Measurements from ENCODE around the gene CDAN1. TPM values are rescaled to one million over a fixed set of nuclear protein-coding genes. Genes with fewer than 3 reads are reported as not detected.
A peak's percentile ranks its signal among the peaks of the same experiment; 100 is the strongest.
"Not testable (repeated sequence)": the region's sequence is repeated elsewhere in the genome, so short reads cannot be mapped to it uniquely, and the experiment has no call there.

Gene CDAN1
- total RNA-seq, 1 experiment from 2014 or later, result 8.2 TPM

DNA sequence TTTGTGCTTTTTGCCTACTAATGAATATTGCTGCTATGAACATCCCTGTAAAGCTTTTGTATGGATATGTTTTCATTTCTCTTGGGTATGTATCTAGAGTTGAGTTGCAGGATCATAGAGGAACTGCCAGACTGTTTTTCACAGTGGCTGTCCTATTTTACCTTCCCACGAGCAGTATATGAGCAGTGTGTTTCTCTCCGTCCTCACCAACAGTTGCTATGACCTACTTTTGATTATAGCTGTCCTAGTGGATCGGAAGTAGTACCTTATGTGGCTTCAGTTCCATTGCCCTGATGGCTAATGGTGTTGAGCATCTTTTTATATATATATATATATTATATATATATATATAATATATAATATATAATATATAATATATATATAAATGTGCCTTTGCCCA, 25.2 kb downstream of the CDAN1 start:
- DNase-seq (ENCODE audit: low spot score), result no peak

DNA sequence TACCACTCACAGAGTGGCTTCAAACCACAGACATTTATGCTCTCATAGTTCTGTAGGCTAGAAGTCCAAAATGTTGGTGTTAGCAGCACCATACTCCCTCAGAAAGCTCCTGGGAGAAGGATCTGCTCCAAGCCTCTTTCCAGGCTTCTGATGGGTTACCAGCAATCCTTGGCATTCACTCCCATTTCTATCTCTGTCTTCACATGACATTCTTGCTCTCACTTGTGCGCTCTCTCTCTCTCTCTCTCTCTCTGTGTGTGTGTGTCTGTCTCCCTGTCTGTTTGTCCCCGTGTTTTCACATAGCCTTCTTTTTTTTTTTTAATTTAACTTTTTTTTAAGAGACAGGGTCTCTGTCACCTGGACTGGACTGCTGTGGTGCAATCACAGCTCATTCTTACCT, 26.3 kb downstream of the CDAN1 start:
- no peak for DNase-seq (ENCODE audit: low spot score)

DNA sequence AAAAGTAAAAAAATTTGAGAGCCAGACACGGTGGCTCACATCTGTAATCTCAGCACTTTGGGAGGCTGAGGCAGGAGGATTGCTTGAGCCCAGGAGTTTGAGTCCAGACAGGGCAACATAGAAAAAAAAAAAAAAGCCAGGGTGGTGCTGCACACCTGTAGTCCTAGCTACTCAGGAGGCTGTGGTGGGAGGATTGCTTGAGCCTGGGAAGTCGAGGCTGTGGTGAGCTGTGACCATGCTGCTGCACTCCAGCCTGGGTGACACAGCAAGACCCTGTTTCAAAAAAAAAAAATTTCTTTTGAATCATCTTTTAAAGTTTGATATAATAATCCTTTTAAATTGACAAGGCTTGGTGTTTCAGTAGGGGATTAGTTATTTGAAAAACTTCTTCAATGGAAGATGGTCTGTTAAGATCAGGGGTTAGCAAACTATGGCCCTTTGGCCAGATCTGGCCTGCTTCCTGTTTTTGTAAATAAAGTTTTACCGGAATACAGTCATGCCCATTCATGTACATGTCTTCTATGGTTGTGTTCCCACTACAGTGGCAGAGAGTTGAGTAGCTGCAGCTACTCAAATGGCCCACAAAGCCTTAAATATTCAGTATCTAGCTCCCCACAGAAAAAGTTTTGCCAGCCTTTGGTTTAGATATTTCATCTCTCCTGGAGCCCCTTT, 28.9 kb downstream of the CDAN1 start:
- no peak for DNase-seq (ENCODE audit: low spot score)

DNA sequence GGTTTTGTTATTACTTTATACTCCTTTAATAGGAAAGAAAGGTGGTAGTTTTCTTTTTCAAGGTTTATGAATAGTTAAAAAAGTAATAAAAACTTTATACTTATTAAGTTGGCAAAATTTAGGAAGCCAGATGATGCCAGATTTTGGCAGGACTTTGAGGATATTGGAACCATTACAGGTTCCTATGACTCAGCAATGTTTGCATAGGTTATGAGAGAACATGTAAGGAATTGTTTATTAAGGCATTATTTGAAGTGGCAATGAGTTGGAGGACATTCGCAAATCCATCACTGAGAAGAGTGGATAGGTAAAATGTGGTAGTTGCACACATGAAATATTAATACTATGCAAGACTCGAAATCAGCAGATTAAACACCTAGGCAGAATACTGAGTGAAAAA, 29.9 kb downstream of the CDAN1 start:
- DNase-seq (ENCODE audit: low spot score), result no peak

DNA sequence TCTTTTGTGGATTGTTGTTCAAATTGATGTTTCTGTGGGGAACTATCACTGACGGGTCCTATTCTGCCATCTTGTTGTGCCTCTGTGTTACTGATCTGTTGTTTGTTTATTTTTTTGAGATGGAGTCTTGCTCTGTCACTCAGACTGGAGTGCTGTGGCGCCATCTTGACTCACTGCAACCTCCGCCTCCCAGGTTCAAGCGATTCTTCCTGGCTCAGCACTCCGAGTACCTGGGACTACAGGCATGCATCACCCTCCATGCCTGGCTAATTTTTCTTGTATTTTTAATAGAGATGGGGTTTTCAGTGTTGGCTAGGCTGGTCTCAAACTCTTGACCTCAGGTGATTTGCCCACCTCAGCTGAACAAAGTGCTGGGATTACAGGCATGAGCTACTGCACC, 31.6 kb downstream of the CDAN1 start:
- DNase-seq (ENCODE audit: low spot score), result no peak

DNA sequence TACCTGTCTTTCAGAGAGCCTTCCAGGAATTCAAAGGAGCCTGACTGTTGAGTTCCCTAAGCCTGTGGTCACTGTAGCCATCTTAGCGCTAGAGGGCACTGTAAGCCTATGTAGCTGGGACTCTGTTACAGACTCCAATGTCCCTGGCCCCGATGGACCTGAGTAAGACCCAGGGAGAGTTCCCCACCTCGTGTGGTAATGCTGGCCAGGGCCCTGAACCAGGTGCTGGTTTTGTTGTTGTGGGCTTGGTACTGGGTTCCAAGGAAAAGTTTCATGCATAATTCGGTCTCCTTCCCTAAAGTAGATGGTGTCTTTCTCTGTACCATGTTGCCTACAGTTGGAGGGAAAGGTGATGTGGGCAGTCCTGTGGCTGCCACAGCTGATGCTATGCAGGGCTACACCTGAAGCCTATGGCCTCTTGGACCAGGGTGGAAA, 32.4 kb downstream of the CDAN1 start:
- peak; percentile 61 for DNase-seq (ENCODE audit: low spot score)

DNA sequence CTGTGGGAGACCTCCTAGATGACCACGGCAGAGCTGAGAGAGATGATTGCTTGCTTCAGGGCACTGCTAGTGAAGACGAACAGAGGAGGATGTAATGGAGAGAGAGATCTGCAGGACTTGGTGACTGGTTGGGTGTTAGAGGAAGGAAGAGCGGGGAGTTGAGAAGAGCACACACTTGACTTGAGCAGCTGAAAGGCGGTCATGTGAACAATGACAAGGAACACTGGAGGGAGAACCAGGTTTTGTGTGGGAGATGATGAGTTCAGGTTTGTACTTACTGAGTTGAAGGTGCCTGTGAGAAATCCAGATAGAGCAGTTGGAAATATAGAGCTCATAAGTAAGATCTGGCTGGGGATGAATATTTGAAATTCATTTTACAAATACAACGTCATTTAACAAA, 40.3 kb downstream of the CDAN1 start:
- DNase-seq (ENCODE audit: low spot score), result no peak

DNA sequence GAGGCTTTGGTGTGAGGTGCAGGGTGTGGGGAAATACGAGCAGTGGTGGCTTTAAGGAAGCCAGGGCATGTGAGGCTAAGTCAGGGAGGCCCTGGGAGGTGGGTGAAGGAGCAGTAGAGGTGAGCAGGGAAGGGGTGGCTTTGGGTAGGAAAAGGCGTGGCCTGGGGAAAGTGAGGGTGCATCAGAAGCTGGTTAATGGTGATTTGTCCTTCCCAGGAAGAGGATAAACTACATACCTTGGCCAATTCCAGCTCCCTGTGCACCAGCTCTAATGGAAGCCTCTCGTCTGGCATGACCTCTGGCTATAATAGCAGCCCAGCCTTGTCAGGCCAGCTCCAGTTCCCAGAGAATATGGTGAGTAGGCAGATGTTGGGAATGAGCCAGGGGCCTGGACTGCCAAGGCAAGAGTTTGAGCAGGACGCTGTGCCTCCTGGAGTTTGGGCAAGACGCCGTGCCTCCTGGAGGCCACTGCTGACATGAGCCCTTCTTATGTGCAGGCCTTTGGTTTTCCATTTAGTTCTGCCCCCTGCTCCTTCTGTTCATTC, 41.3 kb downstream of the CDAN1 start:
- DNase-seq (ENCODE audit: low spot score), result no peak

DNA sequence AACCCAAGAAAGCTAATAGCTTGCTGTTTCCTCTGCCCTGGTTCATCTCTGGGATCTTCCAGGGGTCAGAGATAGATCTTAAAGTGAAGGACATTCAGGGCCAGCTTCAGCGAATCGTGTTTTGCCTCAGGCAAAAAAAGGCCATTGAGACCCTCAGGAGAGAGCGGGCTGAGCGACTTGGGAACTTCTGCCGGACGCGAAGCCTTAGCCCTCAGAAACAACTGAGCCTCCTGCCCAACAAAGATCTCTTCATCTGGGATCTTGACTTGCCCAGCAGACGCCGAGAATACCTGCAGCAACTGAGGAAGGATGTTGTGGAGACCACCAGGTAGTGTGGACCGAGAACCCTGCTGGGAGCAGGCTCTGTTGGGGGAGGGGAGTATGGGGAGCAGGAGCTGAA, 42.5 kb downstream of the CDAN1 start:
- DNase-seq (ENCODE audit: low spot score), result no peak

DNA sequence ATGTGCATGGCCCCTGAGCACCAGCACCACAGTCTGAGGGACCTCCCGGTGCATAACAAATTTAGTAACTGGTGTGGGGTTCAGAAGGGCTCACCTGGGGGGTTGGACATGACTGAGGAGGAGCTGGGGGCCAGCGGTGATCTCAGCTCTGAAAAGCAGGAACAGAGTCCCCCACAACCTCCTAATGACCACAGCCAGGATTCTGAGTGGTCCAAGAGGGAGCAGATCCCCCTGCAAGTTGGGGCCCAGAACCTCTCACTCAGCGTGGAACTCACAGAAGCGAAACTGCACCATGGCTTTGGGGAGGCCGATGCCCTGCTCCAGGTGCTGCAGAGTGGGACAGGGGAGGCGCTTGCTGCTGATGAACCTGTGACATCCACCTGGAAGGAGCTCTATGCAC, 43.0 kb downstream of the CDAN1 start:
- no peak for DNase-seq (ENCODE audit: low spot score)

DNA sequence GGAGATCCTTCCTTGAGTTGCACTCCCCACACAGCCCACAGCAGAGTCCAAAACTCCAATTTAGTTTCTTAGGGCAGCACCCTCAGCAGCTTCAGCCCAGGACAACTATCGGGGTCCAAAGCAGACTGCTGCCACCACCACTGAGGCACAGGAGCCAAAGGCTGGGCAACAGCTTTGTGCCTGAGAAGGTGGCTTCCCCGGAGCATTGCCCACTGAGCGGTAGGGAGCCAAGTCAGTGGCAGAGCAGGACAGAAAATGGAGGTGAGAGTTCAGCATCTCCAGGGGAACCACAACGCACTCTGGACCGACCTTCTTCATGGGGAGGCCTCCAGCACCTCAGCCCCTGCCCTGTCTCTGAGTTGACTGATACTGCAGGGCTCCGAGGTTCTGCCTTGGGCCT, 43.4 kb downstream of the CDAN1 start:
- no peak for DNase-seq (ENCODE audit: low spot score)

DNA sequence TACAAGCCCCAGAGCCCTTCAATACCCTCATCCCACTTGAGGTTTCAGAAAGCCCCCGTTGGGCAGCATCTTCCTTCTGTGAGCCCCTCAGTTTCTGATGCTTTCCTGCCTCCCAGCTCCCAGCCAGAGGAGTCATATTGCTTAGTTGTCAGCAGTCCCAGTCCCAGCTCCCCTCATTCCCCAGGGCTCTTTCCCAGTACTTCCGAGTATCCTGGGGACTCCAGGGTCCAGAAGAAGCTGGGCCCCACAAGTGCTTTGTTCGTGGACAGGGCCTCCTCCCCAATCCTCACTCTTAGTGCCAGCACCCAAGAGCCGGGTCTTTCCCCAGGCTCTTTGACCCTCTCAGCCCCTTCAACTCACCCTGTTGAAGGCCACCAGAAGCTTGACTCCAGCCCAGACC, 43.9 kb downstream of the CDAN1 start:
- no peak for DNase-seq (ENCODE audit: low spot score)

DNA sequence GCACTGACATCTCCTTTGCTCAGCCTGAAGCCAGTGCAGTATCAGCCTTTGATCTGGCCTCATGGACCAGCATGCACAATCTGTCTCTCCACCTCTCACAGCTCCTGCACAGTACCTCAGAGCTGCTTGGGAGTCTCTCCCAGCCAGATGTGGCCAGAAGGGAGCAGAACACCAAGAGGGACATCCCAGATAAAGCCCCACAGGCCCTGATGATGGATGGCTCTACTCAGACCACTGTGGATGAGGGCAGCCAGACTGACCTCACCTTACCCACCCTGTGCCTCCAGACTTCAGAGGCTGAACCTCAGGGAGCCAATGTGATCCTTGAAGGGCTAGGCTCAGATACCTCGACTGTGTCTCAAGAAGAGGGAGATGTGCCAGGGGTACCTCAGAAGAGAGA, 44.4 kb downstream of the CDAN1 start:
- no peak for DNase-seq (ENCODE audit: low spot score)

DNA sequence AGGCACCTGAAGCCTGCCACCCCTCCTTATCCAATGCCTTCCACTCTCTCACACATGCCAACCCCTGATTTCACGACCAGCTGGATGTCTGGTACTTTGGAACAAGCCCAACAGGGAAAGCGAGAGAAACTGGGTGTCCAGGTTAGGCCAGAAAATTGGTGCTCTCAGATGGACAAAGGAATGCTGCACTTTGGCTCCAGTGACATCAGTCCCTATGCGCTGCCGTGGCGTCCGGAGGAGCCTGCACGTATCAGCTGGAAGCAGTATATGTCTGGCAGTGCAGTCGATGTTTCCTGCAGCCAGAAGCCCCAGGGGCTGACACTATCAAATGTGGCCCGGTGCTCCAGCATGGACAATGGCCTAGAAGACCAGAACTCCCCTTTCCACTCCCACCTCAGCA, 45.2 kb downstream of the CDAN1 start:
- DNase-seq (ENCODE audit: low spot score), result no peak

DNA sequence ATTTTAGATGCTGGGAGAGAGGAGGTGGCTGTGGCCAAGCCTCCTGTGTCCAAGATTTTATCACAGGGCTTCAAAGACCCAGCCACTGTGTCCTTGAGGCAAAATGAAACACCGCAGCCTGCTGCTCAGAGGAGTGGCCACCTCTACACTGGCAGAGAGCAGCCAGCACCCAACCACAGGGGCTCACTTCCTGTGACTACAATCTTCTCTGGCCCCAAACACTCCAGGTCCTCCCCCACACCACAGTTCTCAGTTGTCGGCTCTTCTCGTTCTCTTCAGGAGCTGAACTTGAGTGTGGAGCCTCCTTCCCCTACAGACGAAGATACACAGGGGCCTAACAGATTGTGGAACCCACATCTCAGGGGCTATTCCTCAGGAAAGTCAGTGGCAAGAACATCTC, 45.6 kb downstream of the CDAN1 start:
- DNase-seq (ENCODE audit: low spot score), result no peak

DNA sequence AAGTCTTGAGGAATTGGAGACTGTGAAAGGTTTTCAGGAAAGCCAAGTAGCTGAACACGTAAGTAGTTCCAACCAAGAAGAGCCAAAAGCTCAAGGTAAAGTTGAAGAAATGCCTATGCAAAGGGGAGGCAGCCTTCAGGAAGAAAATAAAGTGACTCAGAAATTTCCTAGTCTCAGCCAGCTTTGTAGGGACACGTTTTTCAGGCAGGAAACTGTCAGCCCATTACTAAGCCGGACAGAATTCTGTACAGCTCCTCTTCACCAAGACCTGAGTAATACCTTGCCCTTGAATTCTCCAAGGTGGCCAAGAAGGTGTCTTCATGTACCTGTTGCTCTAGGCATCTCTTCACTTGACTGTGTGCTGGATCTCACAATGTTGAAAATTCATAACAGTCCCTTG, 48.6 kb downstream of the CDAN1 start:
- no peak for DNase-seq (ENCODE audit: low spot score)

DNA sequence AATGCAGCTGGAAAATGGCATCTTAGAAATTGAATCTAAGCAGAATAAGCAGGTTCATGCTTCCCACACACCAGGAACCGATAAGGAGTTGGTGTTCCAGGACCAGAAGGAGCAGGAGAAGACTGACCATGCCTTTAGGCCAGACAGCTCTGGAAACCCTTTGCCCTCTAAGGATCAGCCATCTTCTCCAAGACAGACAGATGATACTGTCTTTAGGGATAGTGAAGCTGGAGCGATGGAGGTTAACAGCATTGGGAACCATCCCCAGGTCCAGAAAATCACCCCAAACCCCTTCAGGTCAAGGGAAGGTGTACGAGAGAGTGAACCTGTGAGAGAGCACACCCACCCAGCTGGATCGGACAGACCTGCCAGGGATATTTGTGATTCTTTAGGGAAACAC, 49.2 kb downstream of the CDAN1 start:
- DNase-seq (ENCODE audit: low spot score), result no peak

DNA sequence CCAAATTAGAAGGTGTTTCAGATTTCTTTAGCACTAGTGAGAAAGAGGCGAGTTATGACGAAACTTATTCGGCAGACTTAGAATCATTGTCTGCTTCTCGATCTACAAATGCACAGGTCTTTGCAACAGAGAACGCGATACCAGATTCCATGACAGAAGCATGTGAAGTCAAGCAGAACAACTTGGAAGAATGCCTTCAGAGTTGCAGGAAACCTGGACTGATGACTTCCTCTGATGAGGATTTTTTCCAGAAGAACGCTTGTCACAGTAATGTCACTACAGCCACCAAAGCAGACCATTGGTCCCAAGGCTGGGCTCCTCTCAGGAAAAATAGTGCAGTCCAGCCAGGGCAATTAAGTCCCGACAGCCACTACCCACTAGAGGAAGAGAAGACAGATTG, 50.6 kb downstream of the CDAN1 start:
- DNase-seq (ENCODE audit: low spot score), result no peak

DNA sequence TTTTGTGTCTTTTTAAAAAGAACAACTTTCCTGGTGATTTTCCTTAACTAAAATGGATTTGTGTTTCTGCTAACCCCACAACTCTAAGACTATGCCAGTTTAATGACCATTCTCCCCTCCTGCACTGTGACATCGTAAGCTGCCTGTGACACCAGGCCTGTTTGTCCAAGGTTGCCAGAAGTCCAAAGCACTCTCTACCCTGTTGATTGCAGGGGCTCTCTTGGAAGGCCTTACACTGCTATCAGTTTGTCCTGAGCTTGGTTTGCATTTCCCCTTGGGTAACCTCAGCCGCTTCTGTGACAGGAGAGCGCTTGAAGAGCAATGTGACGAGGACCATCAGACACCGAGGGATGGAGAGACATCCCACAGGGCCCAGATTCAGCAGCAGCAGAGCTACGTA, 55.8 kb downstream of the CDAN1 start:
- no peak for DNase-seq (ENCODE audit: low spot score)

DNA sequence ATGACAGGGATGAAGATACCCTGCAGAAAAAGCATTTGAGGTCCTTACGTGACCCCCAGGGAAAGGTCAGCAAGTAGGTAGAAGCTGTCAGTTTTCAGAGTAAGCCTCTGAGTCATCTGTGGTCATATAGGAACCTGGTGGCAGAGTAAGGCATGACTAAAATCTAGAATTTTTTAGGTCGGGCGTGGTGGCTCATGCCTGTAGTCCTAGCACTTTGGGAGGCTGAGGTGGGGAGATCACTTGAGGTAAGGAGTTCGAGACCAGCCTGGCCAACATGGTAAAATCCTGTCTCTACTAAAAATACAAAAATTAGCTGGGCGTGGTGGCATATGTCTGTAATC, 56.8 kb downstream of the CDAN1 start:
- not testable (repeated sequence) for DNase-seq (ENCODE audit: low spot score)

DNA sequence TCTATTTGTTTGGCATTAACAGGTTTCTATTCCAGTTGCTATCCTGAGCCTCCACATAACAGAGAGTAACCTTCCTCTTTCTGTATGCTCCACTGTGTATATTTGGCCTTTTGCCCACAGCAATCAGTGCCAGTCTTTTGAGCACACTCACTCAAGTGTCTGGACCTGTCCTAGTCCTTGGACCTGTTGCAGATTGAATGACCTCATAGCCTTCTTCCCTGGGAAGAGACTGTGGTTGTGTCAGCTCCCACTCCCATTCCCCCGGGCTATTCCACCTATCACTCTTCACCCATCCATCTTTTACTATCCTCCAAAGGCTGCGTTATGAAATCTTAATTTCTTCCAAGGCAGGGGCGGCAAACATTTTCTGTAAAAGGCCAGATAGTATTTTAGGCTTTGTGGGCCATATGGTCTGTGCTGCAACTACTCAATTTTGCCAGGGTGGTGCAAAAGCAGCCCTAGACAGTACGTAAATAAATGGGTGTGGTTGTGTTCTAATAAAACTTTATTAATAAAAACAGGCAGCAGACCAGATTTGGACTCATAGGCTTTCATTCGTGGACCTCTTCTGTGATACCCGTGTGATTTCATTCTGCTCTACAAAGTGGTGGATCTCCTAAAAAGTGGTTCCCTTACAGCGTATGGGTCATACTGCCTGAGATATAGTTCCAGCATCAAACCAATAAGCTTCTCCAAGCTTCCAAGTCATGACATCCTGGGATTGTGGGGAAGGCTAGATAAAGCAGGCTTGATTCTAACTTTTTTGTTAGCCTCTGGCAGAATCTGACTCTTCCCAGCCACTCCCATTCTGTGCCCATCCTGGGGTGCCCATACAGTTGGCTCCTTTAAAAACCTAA, 57.4 kb downstream of the CDAN1 start:
- peak; percentile 7 for DNase-seq (ENCODE audit: low spot score)

DNA sequence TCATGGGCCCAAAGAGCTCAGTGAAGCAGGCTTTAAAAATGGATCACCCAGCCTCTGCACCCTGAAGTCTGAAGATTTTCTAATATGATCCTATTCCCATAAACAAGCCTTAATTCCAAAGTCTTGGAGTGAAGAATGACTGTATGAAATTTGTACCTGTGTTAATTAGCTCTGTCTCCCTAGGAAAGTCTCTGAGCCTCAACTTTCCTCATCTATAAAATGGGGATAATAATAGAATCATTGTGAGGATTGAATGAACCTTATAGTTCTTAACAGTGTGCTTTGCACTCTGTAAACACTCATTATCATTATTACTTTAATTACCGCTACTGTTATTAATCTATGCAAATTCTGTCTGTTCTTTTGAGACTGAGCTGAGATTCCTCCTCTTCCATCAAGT, 61.9 kb downstream of the CDAN1 start:
- DNase-seq (ENCODE audit: low spot score), result no peak

DNA sequence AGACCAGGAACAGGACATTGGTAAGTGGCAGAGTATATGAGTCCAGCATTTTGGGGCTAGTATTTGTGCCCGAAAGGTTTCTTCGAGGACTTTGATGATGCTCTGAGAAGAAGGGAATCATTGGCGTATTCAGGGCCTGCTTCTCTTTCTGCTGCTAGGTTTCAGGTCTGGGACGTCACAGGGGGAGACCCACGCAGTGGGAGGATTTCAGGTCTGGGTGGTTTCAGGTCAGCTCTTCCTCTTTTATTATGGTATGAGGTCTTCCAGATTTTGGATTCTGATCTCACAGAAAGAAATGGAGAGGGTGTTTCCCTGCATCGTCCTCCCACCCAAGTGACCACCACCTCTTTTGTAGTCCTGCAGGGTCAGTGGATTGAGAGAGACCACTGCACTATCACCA, 62.5 kb downstream of the CDAN1 start:
- DNase-seq (ENCODE audit: low spot score), result no peak
